ENCODE results near the gene PRR15L. TPM values are rescaled to one million over a fixed set of nuclear protein-coding genes. Genes with fewer than 3 reads are reported as not detected.
"Not testable (repeated sequence)": the region's sequence is repeated elsewhere in the genome, so short reads cannot be mapped to it uniquely, and the experiment has no call there.

PRR15L gene
- total and polyA plus RNA-seq, 2 experiments from 2014 or later: 0.57 TPM; not detected in 1

DNA sequence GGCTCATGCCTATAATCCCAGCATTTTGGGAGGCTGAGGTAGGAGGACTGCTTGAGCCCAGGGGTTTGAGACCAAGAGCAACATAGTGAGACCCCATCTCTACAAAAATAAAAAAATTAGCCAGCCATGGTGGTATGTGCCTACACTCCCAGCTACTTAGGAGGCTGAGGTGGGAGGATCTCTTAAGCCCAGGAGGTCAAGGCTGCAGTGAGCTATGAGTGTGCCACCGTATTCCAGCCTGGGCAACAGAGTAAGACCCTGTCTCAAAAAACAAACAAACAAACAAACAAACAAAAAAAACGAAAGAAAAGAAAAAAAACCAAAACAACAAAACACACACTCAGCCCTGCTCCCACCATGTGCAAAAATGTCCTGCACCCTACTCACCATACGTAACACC, 22.2 kb downstream of the PRR15L start:
- not testable (repeated sequence) for H2AFZ ChIP-seq; H3K79me2 ChIP-seq (replicated peaks; ENCODE audit: insufficient read depth); H3K9me2 ChIP-seq (ENCODE audit: insufficient read depth); H3K4me3 Mint-ChIP-seq; H3K36me3 ChIP-seq (ENCODE audit: insufficient read depth); H3K9me3 Mint-ChIP-seq; H3K36me3 Mint-ChIP-seq (ENCODE audit: low read depth); ATAC-seq; H3K27me3 ChIP-seq (ENCODE audit: insufficient read depth); H3K4me1 Mint-ChIP-seq; H3K4me1 ChIP-seq (ENCODE audit: insufficient read depth); H3K27ac Mint-ChIP-seq; DNase-seq (ENCODE audit: low spot score); H3K27ac ChIP-seq (ENCODE audit: low read depth); H3K4me3 ChIP-seq; H4K20me1 ChIP-seq (replicated peaks; ENCODE audit: insufficient read depth); H3F3A ChIP-seq (replicated peaks; ENCODE audit: low read depth); H3K4me2 ChIP-seq
- peaks cover 16% of the 10 kb centered on the region for H3K27me3 Mint-ChIP-seq (ENCODE audit: insufficient read depth, low read depth, poor library complexity)

DNA sequence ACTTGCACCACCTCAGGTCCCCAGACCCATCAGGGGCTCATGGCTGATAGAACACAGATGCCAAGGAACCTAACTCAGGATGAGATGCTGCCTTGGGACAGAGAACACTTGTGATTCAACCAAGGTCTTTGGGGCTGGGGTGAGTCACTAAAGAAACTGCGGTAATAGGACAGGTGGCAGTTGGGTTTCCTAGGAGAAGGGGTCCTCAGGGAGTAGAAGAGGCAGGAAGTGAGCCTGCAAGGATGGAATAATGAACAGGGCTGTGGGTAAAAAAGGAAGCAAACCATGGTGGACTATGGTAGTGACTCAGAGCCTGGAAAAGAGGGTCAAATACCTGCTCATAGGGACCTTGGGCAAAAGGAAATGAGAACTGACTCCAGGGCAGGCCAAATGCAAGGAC, 22.8 kb downstream of the PRR15L start:
- H3K79me2 ChIP-seq (replicated peaks; ENCODE audit: insufficient read depth): no peaks in the 10 kb centered on the region
- H3K4me3 Mint-ChIP-seq: no peak overlapping the region
- no peak overlapping the region for H3K27ac ChIP-seq (ENCODE audit: low read depth)
- no peaks in the 10 kb centered on the region for H3K36me3 ChIP-seq (ENCODE audit: insufficient read depth)
- H4K20me1 ChIP-seq (replicated peaks; ENCODE audit: insufficient read depth): no peaks in the 10 kb centered on the region; the same call in 1 of the 2 replicates
- H3K4me1 Mint-ChIP-seq: no peaks in the 10 kb centered on the region
- H3K4me2 ChIP-seq: no peak overlapping the region
- no peak overlapping the region for H2AFZ ChIP-seq
- DNase-seq (ENCODE audit: low spot score): no peak
- no peak overlapping the region for H3K4me3 ChIP-seq
- no peaks in the 10 kb centered on the region for H3F3A ChIP-seq (replicated peaks; ENCODE audit: low read depth)
- H3K4me1 ChIP-seq (ENCODE audit: insufficient read depth): no peaks in the 10 kb centered on the region
- ATAC-seq: no peak
- H3K27me3 Mint-ChIP-seq (ENCODE audit: insufficient read depth, low read depth, poor library complexity): peaks cover 10% of the 10 kb centered on the region
- H3K36me3 Mint-ChIP-seq (ENCODE audit: low read depth): no peaks in the 10 kb centered on the region
- no peaks in the 10 kb centered on the region for H3K9me3 Mint-ChIP-seq
- peaks cover 2% of the 10 kb centered on the region for H3K27me3 ChIP-seq (ENCODE audit: insufficient read depth)
- no peaks in the 10 kb centered on the region for H3K9me2 ChIP-seq (ENCODE audit: insufficient read depth)
- H3K27ac Mint-ChIP-seq: no peak overlapping the region
- TF ChIP-seq EZH2phosphoT487 (IDR thresholded peaks at IDR 0.05; ENCODE audit: unreplicated experiment) (no peak), STAT1 (IDR thresholded peaks at IDR 0.05; ENCODE audit: unreplicated experiment) (no peak), ZNF114 (CRISPR knock-in tag; IDR thresholded peaks at IDR 0.05) (no peak), CREB1 (CRISPR knock-in tag; IDR thresholded peaks at IDR 0.05; ENCODE audit: low read depth) (no peak), NANOG (IDR thresholded peaks at IDR 0.05; ENCODE audit: borderline replicate concordance) (no peak), CTCF (conservative IDR thresholded peaks at IDR 0.05; ENCODE audit: low read depth in 2 of 2) (no peak), EZH2 (IDR thresholded peaks at IDR 0.05; ENCODE audit: low read depth, unreplicated experiment) (no peak), ETS1 (IDR thresholded peaks at IDR 0.05) (no peak), POLR2AphosphoS5 (IDR thresholded peaks at IDR 0.05; ENCODE audit: low read depth) (no peak), ZNF331 (CRISPR knock-in tag; IDR thresholded peaks at IDR 0.05; ENCODE audit: low read depth) (no peak)
- TF ChIP-seq, protein P1, sequence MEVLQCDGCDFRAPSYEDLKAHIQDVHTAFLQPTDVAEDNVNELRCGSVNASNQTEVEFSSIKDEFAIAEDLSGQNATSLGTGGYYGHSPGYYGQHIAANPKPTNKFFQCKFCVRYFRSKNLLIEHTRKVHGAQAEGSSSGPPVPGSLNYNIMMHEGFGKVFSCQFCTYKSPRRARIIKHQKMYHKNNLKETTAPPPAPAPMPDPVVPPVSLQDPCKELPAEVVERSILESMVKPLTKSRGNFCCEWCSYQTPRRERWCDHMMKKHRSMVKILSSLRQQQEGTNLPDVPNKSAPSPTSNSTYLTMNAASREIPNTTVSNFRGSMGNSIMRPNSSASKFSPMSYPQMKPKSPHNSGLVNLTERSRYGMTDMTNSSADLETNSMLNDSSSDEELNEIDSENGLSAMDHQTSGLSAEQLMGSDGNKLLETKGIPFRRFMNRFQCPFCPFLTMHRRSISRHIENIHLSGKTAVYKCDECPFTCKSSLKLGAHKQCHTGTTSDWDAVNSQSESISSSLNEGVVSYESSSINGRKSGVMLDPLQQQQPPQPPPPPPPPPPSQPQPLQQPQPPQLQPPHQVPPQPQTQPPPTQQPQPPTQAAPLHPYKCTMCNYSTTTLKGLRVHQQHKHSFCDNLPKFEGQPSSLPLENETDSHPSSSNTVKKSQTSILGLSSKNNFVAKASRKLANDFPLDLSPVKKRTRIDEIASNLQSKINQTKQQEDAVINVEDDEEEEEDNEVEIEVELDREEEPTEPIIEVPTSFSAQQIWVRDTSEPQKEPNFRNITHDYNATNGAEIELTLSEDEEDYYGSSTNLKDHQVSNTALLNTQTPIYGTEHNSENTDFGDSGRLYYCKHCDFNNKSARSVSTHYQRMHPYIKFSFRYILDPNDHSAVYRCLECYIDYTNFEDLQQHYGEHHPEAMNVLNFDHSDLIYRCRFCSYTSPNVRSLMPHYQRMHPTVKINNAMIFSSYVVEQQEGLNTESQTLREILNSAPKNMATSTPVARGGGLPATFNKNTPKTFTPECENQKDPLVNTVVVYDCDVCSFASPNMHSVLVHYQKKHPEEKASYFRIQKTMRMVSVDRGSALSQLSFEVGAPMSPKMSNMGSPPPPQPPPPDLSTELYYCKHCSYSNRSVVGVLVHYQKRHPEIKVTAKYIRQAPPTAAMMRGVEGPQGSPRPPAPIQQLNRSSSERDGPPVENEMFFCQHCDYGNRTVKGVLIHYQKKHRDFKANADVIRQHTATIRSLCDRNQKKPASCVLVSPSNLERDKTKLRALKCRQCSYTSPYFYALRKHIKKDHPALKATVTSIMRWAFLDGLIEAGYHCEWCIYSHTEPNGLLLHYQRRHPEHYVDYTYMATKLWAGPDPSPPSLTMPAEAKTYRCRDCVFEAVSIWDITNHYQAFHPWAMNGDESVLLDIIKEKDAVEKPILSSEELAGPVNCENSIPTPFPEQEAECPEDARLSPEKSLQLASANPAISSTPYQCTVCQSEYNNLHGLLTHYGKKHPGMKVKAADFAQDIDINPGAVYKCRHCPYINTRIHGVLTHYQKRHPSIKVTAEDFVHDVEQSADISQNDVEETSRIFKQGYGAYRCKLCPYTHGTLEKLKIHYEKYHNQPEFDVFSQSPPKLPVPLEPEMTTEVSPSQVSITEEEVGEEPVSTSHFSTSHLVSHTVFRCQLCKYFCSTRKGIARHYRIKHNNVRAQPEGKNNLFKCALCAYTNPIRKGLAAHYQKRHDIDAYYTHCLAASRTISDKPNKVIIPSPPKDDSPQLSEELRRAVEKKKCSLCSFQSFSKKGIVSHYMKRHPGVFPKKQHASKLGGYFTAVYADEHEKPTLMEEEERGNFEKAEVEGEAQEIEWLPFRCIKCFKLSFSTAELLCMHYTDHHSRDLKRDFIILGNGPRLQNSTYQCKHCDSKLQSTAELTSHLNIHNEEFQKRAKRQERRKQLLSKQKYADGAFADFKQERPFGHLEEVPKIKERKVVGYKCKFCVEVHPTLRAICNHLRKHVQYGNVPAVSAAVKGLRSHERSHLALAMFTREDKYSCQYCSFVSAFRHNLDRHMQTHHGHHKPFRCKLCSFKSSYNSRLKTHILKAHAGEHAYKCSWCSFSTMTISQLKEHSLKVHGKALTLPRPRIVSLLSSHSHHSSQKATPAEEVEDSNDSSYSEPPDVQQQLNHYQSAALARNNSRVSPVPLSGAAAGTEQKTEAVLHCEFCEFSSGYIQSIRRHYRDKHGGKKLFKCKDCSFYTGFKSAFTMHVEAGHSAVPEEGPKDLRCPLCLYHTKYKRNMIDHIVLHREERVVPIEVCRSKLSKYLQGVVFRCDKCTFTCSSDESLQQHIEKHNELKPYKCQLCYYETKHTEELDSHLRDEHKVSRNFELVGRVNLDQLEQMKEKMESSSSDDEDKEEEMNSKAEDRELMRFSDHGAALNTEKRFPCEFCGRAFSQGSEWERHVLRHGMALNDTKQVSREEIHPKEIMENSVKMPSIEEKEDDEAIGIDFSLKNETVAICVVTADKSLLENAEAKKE (CRISPR knock-in tag; IDR thresholded peaks at IDR 0.05): no peak
